HPDE6-E6E7 (cell line): Measurements from ENCODE around the gene KDELR1.
"Not testable (repeated sequence)": the region's sequence is repeated elsewhere in the genome, so short reads cannot be mapped to it uniquely, and the experiment has no call there.

ENCODE experiments used
- DNase-seq: peaks from one replicate; pipeline ENCODE4 v3.0.0; 2011; ENCODE audit warnings: missing footprints; ENCODE audit errors: extremely low spot score

KDELR1 gene

GRCh38 chr19:48397263-48398101, 6.1 kb upstream of the KDELR1 start:
- DNase-seq = no peak

GRCh38 chr19:48396824-48397176, 5.4 kb upstream of the KDELR1 start:
- DNase-seq = no peak

GRCh38 chr19:48396016-48396823, 4.9 kb upstream of the KDELR1 start:
- DNase-seq = no peak

GRCh38 chr19:48395499-48395898, 4.1 kb upstream of the KDELR1 start:
- no peak for DNase-seq

- no peak for DNase-seq
Observed at GRCh38 chr19:48395170-48395455, 3.8 kb upstream of the KDELR1 start.

GRCh38 chr19:48394331-48395169, 3.2 kb upstream of the KDELR1 start:
- no peak for DNase-seq

GRCh38 chr19:48393559-48394330, 2.4 kb upstream of the KDELR1 start, which contains the start of gene GRIN2D:
GRIN2D (plus strand) TSS chr19:48393668; CDS start chr19:48398393, 4,725 bp downstream.
- no peak for DNase-seq

- no peak for DNase-seq
Observed at GRCh38 chr19:48392860-48393558, 1.7 kb upstream of the KDELR1 start.

- DNase-seq = not testable (repeated sequence)
Observed at GRCh38 chr19:48392006-48392344, 624 bp upstream of the KDELR1 start.

GRCh38 chr19:48390188-48391099, 907 bp downstream of the KDELR1 start:
- DNase-seq = no peak

- DNase-seq = no peak
Observed at GRCh38 chr19:48386981-48387380, 4.4 kb downstream of the KDELR1 start.

- DNase-seq = no peak
Observed at GRCh38 chr19:48385461-48386087, 5.8 kb downstream of the KDELR1 start.

GRCh38 chr19:48382286-48382685, 9.1 kb downstream of the KDELR1 start:
- DNase-seq = no peak

GRCh38 chr19:48381178-48381950, 10.0 kb downstream of the KDELR1 start:
- no peak for DNase-seq

GRCh38 chr19:48379058-48379457, 12.3 kb downstream of the KDELR1 start:
- DNase-seq = no peak

- DNase-seq = no peak
Observed at GRCh38 chr19:48378194-48378570, 13.2 kb downstream of the KDELR1 start.

- no peak for DNase-seq
Observed at GRCh38 chr19:48373567-48373966, 17.8 kb downstream of the KDELR1 start.

- no peak for DNase-seq
Observed at GRCh38 chr19:48372904-48373303, 18.4 kb downstream of the KDELR1 start.

GRCh38 chr19:48371771-48372170, 19.6 kb downstream of the KDELR1 start:
- DNase-seq = not testable (repeated sequence)
